Measurements from ENCODE around the gene PRKCH. TPM values are rescaled to one million over a fixed set of nuclear protein-coding genes. Genes with fewer than 3 reads are reported as not detected.
"Not testable (repeated sequence)": the region's sequence is repeated elsewhere in the genome, so short reads cannot be mapped to it uniquely, and the experiment has no call there.

The PRKCH gene
- total RNA-seq, 1 donor from 2014 or later: 6.6 TPM

- DNase-seq (ENCODE audit: low read depth): no peak
Observed at GRCh38 chr14:61454545-61454944, 133.2 kb downstream of the PRKCH start.

- no peak for DNase-seq (ENCODE audit: low read depth)
Observed at GRCh38 chr14:61455351-61455750, 134.0 kb downstream of the PRKCH start.

GRCh38 chr14:61456720-61457119 lies 135.3 kb downstream of the PRKCH start:
- DNase-seq (ENCODE audit: low read depth): no peak

GRCh38 chr14:61458766-61459165 lies 137.4 kb downstream of the PRKCH start:
- DNase-seq (ENCODE audit: low read depth): no peak

GRCh38 chr14:61459229-61459628 lies 137.8 kb downstream of the PRKCH start:
- no peak for DNase-seq (ENCODE audit: low read depth)

GRCh38 chr14:61460063-61460462 lies 138.7 kb downstream of the PRKCH start:
- DNase-seq (ENCODE audit: low read depth): no peak

GRCh38 chr14:61460718-61461611 lies 139.6 kb downstream of the PRKCH start:
- DNase-seq (ENCODE audit: low read depth): peak; percentile 68

GRCh38 chr14:61461808-61462275 lies 140.5 kb downstream of the PRKCH start:
- peak; percentile 81 for DNase-seq (ENCODE audit: low read depth)

GRCh38 chr14:61462566-61463193 lies 141.3 kb downstream of the PRKCH start:
- no peak for DNase-seq (ENCODE audit: low read depth)

- DNase-seq (ENCODE audit: low read depth): no peak
Observed at GRCh38 chr14:61463664-61464285, 142.4 kb downstream of the PRKCH start.

GRCh38 chr14:61464539-61465320 lies 143.4 kb downstream of the PRKCH start:
- DNase-seq (ENCODE audit: low read depth): not testable (repeated sequence)

- DNase-seq (ENCODE audit: low read depth): peak; percentile 96
Observed at GRCh38 chr14:61466249-61466904, 145.0 kb downstream of the PRKCH start.

GRCh38 chr14:61466905-61467280 lies 145.5 kb downstream of the PRKCH start:
- peak; percentile 75 for DNase-seq (ENCODE audit: low read depth)

GRCh38 chr14:61467296-61467695 lies 145.9 kb downstream of the PRKCH start:
- no peak for DNase-seq (ENCODE audit: low read depth)

- DNase-seq (ENCODE audit: low read depth): no peak
Observed at GRCh38 chr14:61468063-61468825, 146.9 kb downstream of the PRKCH start.

- DNase-seq (ENCODE audit: low read depth): no peak
Observed at GRCh38 chr14:61469781-61470180, 148.4 kb downstream of the PRKCH start.

GRCh38 chr14:61470261-61470960 lies 149.0 kb downstream of the PRKCH start:
- peak; percentile 95 for DNase-seq (ENCODE audit: low read depth)

- DNase-seq (ENCODE audit: low read depth): no peak
Observed at GRCh38 chr14:61470961-61471293, 149.5 kb downstream of the PRKCH start.

GRCh38 chr14:61471297-61472005 lies 150.1 kb downstream of the PRKCH start:
- no peak for DNase-seq (ENCODE audit: low read depth)

All from renal cortical epithelial cell (primary cell).